Activated naive CD4-positive, alpha-beta T cell treated with anti-CD3 and anti-CD28 coated beads, Interleukin-2, amount 50 U/mL, for 72 hours (primary cell): ENCODE measurements around the gene XPA. TPM values are rescaled to one million over a fixed set of nuclear protein-coding genes. Genes with fewer than 3 reads are reported as not detected.
"Not testable (repeated sequence)": the region's sequence is repeated elsewhere in the genome, so short reads cannot be mapped to it uniquely, and the experiment has no call there.

Source experiments
- ATAC-seq, 2 donors: fragments of 150-1000 bp; cut with Tn5 transposase; 2 replicates each; pipeline ENCODE4 v1.10.0; 2021; ENCODE audit warnings: mild to moderate bottlenecking in 2 of 2, moderate library complexity in 2 of 2
- DNase-seq, 2 donors: peaks; one replicate each; pipeline ENCODE4 v3.0.0; 2021 to 2022; ENCODE audit warnings: low spot score in 2 of 2
- H3K27ac Mint-ChIP-seq, 2 donors: one replicate each; pipeline ENCODE4 v1.8.0; 2022; ENCODE audit warnings: mild to moderate bottlenecking in 2 of 2, mixed read lengths in 2 of 2
- H3K36me3 Mint-ChIP-seq, 2 donors: one replicate each; pipeline ENCODE4 v1.8.0; 2022; ENCODE audit warnings: mixed read lengths in 2 of 2
- H3K9me3 Mint-ChIP-seq, 2 donors: one replicate each; pipeline ENCODE4 v1.8.0; 2022; ENCODE audit warnings: mixed read lengths in 2 of 2
- total RNA-seq, 2 donors: library from RNA; stranded (reverse); gene quantifications; one replicate each; pipeline ENCODE4 v1.2.3, GENCODE V29; 2022

The XPA gene
- total RNA-seq, 2 donors from 2014 or later = 7.7 to 8.4 TPM

- H3K36me3 Mint-ChIP-seq = no peaks in the 10 kb centered on the region
- no peaks in the 10 kb centered on the region for H3K9me3 Mint-ChIP-seq
- DNase-seq (peak in 1 of 2 donors; percentile 56), ATAC-seq (peak; percentile 82 to 90)
- no peak overlapping the region for H3K27ac Mint-ChIP-seq
Observed at GRCh38 chr9:97710356-97711222, 13.4 kb upstream of the XPA start.

- peak overlapping the region in 1 of 2 donors; percentile 2 for H3K27ac Mint-ChIP-seq
- H3K9me3 Mint-ChIP-seq = no peaks in the 10 kb centered on the region
- no peaks in the 10 kb centered on the region for H3K36me3 Mint-ChIP-seq
- ATAC-seq (no peak), DNase-seq (no peak)
Observed at GRCh38 chr9:97706246-97706645, 9.1 kb upstream of the XPA start.

- Mint-ChIP-seq H3K27ac (no peak overlapping the region), H3K9me3 (no peaks in the 10 kb centered on the region), H3K36me3 (no peaks in the 10 kb centered on the region)
- ATAC-seq (no peak), DNase-seq (no peak)
Observed at GRCh38 chr9:97705354-97705950, 8.3 kb upstream of the XPA start.

- Mint-ChIP-seq H3K36me3 (no peaks in the 10 kb centered on the region), H3K9me3 (no peaks in the 10 kb centered on the region), H3K27ac (no peak overlapping the region)
- no peak for ATAC-seq
- DNase-seq = no peak
Observed at GRCh38 chr9:97704851-97705250, 7.7 kb upstream of the XPA start.

GRCh38 chr9:97704345-97704677, 7.2 kb upstream of the XPA start:
- ATAC-seq = no peak
- Mint-ChIP-seq H3K9me3 (no peaks in the 10 kb centered on the region), H3K36me3 (no peaks in the 10 kb centered on the region), H3K27ac (peak overlapping the region; percentile 65 to 90)
- no peak for DNase-seq

GRCh38 chr9:97703437-97704344, 6.6 kb upstream of the XPA start:
- H3K9me3 Mint-ChIP-seq = no peaks in the 10 kb centered on the region
- peak; percentile 91 to 93 for ATAC-seq
- peak in 1 of 2 donors; percentile 49 for DNase-seq
- no peaks in the 10 kb centered on the region for H3K36me3 Mint-ChIP-seq
- peak overlapping the region; percentile 65 to 90 for H3K27ac Mint-ChIP-seq

- H3K9me3 Mint-ChIP-seq, DNase-seq, H3K36me3 Mint-ChIP-seq, H3K27ac Mint-ChIP-seq, ATAC-seq: not testable (repeated sequence)
Observed at GRCh38 chr9:97699824-97700223, 2.7 kb upstream of the XPA start.

GRCh38 chr9:97699281-97699680, 2.1 kb upstream of the XPA start:
- H3K9me3 Mint-ChIP-seq, DNase-seq, H3K36me3 Mint-ChIP-seq, ATAC-seq: not testable (repeated sequence)
- peak overlapping the region in 1 of 2 donors; percentile 29 for H3K27ac Mint-ChIP-seq

GRCh38 chr9:97698865-97699264, 1.7 kb upstream of the XPA start:
- no peak for DNase-seq
- H3K36me3 Mint-ChIP-seq = peaks cover 11 to 12% of the 10 kb centered on the region in 2 donors
- no peaks in the 10 kb centered on the region for H3K9me3 Mint-ChIP-seq
- peak overlapping the region in 1 of 2 donors; percentile 29 for H3K27ac Mint-ChIP-seq
- no peak for ATAC-seq

GRCh38 chr9:97697837-97698236, 697 bp upstream of the XPA start:
- H3K9me3 Mint-ChIP-seq = no peaks in the 10 kb centered on the region
- ATAC-seq = peak in 1 of 2 donors; percentile 2
- peak overlapping the region; percentile 89 to 94 for H3K27ac Mint-ChIP-seq
- peaks cover 15 to 17% of the 10 kb centered on the region in 2 donors for H3K36me3 Mint-ChIP-seq
- no peak for DNase-seq

- ATAC-seq = peak; percentile 46 to 49
- no peaks in the 10 kb centered on the region for H3K9me3 Mint-ChIP-seq
- no peak for DNase-seq
- H3K36me3 Mint-ChIP-seq = peaks cover 15 to 17% of the 10 kb centered on the region in 2 donors
- peak overlapping the region; percentile 94 to 98 for H3K27ac Mint-ChIP-seq
Observed at GRCh38 chr9:97695995-97696802, 941 bp downstream of the XPA start.

- Mint-ChIP-seq H3K9me3 (no peaks in the 10 kb centered on the region), H3K36me3 (peaks cover 15 to 17% of the 10 kb centered on the region in 2 donors), H3K27ac (peak overlapping the region in 1 of 2 donors; percentile 94)
- ATAC-seq = no peak
- no peak for DNase-seq
Observed at GRCh38 chr9:97695390-97695789, 1.8 kb downstream of the XPA start.

GRCh38 chr9:97694769-97695168, 2.4 kb downstream of the XPA start:
- no peaks in the 10 kb centered on the region for H3K9me3 Mint-ChIP-seq
- ATAC-seq = no peak

GRCh38 chr9:97689401-97690180, 7.5 kb downstream of the XPA start:
- Mint-ChIP-seq H3K36me3 (peaks cover 10 to 15% of the 10 kb centered on the region in 2 donors), H3K9me3 (no peaks in the 10 kb centered on the region), H3K27ac (no peak overlapping the region)
- ATAC-seq (no peak), DNase-seq (no peak)

More at GRCh38 chr9:97694769-97695168, 2.4 kb downstream of the XPA start:
- Mint-ChIP-seq H3K36me3 (peaks cover 15 to 17% of the 10 kb centered on the region in 2 donors), H3K27ac (no peak overlapping the region)
- no peak for DNase-seq

- DNase-seq = no peak
- ATAC-seq = no peak
- Mint-ChIP-seq H3K27ac (no peak overlapping the region), H3K9me3 (no peaks in the 10 kb centered on the region), H3K36me3 (peaks cover 3 to 8% of the 10 kb centered on the region in 2 donors)
Observed at GRCh38 chr9:97688654-97689053, 8.5 kb downstream of the XPA start.
